Mesenchymal stem cell (in vitro differentiated cells and primary cell): ENCODE data around the gene TRIM4.
"Not testable (repeated sequence)": the region's sequence is repeated elsewhere in the genome, so short reads cannot be mapped to it uniquely, and the experiment has no call there.

Experiments
- DNase-seq: peaks from one replicate; pipeline ENCODE4 v3.0.0-alpha.2; 2013
- H2AFZ ChIP-seq: one replicate; pipeline ENCODE4 v1.6.1; 2013; ENCODE audit warnings: low read depth, mild to moderate bottlenecking, control low read depth, inconsistent platforms, low read length, moderate library complexity
- H2AK5ac ChIP-seq: 2 replicates; pipeline ENCODE4 v1.6.1; 2013; ENCODE audit warnings: low read length, moderate library complexity, mild to moderate bottlenecking, inconsistent platforms; ENCODE audit not compliant: severe bottlenecking
- H2BK120ac ChIP-seq: one replicate; pipeline ENCODE4 v1.6.1; 2013; ENCODE audit warnings: low read depth, mild to moderate bottlenecking, inconsistent platforms, low read length, moderate library complexity
- H2BK12ac ChIP-seq, 2 experiments: one replicate each; pipeline ENCODE4 v1.6.1; 2013; ENCODE audit warnings: inconsistent platforms in 2 of 2, low read length in 2 of 2, mild to moderate bottlenecking in 2 of 2, moderate library complexity in 2 of 2, control low read depth in 1 of 2
- H2BK15ac ChIP-seq: one replicate; pipeline ENCODE4 v1.6.1; 2013; ENCODE audit warnings: mild to moderate bottlenecking, low read depth, inconsistent platforms; ENCODE audit not compliant: poor library complexity, severe bottlenecking
- H2BK5ac ChIP-seq: 2 replicates; pipeline ENCODE4 v1.6.1; 2013; ENCODE audit warnings: low read depth, mild to moderate bottlenecking, low read length, control low read depth, inconsistent platforms; ENCODE audit not compliant: poor library complexity, severe bottlenecking
- H3K14ac ChIP-seq, 2 experiments: one replicate each; pipeline ENCODE4 v1.6.1; 2013; ENCODE audit warnings: inconsistent platforms in 2 of 2, low read length in 2 of 2, control low read depth in 1 of 2, mild to moderate bottlenecking in 1 of 2, moderate library complexity in 1 of 2
- H3K18ac ChIP-seq, 2 experiments: one replicate each; pipeline ENCODE4 v1.6.1; 2013; ENCODE audit warnings: inconsistent platforms in 2 of 2, low read length in 2 of 2, control low read depth in 1 of 2, low read depth in 1 of 2, mild to moderate bottlenecking in 1 of 2
- H3K23ac ChIP-seq, 2 experiments: one replicate each; pipeline ENCODE4 v1.6.1; 2013; ENCODE audit warnings: inconsistent platforms in 2 of 2, low read length in 2 of 2, mild to moderate bottlenecking in 2 of 2, moderate library complexity in 2 of 2, control low read depth in 1 of 2
- H3K27ac ChIP-seq: 2 replicates; pipeline ENCODE4 v1.5.1; 2013; ENCODE audit warnings: mild to moderate bottlenecking, moderate library complexity, low read length, control low read depth, inconsistent platforms; ENCODE audit not compliant: poor library complexity, severe bottlenecking
- H3K27me3 ChIP-seq, 2 experiments: 2 replicates each; pipeline versions ENCODE4 v1.6.1 to v1.7.0; 2013; ENCODE audit warnings: low read length in 2 of 2, mild to moderate bottlenecking in 2 of 2, moderate library complexity in 2 of 2, control low read depth in 1 of 2, inconsistent platforms in 1 of 2; ENCODE audit not compliant: control insufficient read depth in 1 of 2, insufficient read depth in 1 of 2
- H3K36me3 ChIP-seq, 2 experiments: 2 replicates each; pipeline versions ENCODE4 v1.6.1 to v1.7.0; 2013; ENCODE audit warnings: low read length in 2 of 2, control low read depth in 1 of 2, inconsistent platforms in 1 of 2, low read depth in 1 of 2, mild to moderate bottlenecking in 1 of 2; ENCODE audit not compliant: insufficient read depth in 2 of 2, control insufficient read depth in 1 of 2
- H3K4ac ChIP-seq, 2 experiments: one replicate each; pipeline ENCODE4 v1.6.1; 2013; ENCODE audit warnings: inconsistent platforms in 2 of 2, low read length in 2 of 2, mild to moderate bottlenecking in 2 of 2, moderate library complexity in 2 of 2, control low read depth in 1 of 2, low read depth in 1 of 2
- H3K4me1 ChIP-seq: 2 replicates; pipeline ENCODE4 v1.6.1; 2013; ENCODE audit warnings: low read depth, low read length, control low read depth; ENCODE audit not compliant: control insufficient read depth, insufficient read depth
- H3K4me2 ChIP-seq: 2 replicates; pipeline ENCODE4 v1.6.1; 2013; ENCODE audit warnings: low read length, mild to moderate bottlenecking, inconsistent platforms; ENCODE audit not compliant: poor library complexity, severe bottlenecking
- H3K4me3 ChIP-seq, 2 experiments: 2 replicates each; pipeline versions ENCODE4 v1.5.1 to v1.7.0; 2013; ENCODE audit warnings: low read length in 2 of 2, mild to moderate bottlenecking in 2 of 2, control low read depth in 1 of 2, low read depth in 1 of 2; ENCODE audit not compliant: insufficient read depth in 1 of 2
- H3K79me1 ChIP-seq: replicated peaks from 2 replicates; pipeline ENCODE4 v1.6.1; 2013; ENCODE audit warnings: mild to moderate bottlenecking, control low read depth, low read length, inconsistent platforms; ENCODE audit not compliant: poor library complexity, severe bottlenecking
- H3K9ac ChIP-seq: 2 replicates; pipeline ENCODE4 v1.7.0; 2013; ENCODE audit warnings: mild to moderate bottlenecking, low read length, moderate library complexity
- H3K9me3 ChIP-seq: 2 replicates; pipeline ENCODE4 v1.7.0; 2013; ENCODE audit warnings: mild to moderate bottlenecking, low read length; ENCODE audit not compliant: control insufficient read depth
- H4K8ac ChIP-seq: one replicate; pipeline ENCODE4 v1.6.1; 2013; ENCODE audit warnings: inconsistent platforms, mild to moderate bottlenecking, low read length, moderate library complexity
- H4K91ac ChIP-seq: one replicate; pipeline ENCODE4 v1.6.1; 2013; ENCODE audit warnings: mild to moderate bottlenecking, low read length, inconsistent platforms
- WGBS: methylation state at CpG from one replicate; pipeline ENCODE4 v1.1.7; 2013; ENCODE audit warnings: mixed read lengths; 5-methylcytosine and 5-hydroxymethylcytosine counted together

TRIM4 gene

DNA sequence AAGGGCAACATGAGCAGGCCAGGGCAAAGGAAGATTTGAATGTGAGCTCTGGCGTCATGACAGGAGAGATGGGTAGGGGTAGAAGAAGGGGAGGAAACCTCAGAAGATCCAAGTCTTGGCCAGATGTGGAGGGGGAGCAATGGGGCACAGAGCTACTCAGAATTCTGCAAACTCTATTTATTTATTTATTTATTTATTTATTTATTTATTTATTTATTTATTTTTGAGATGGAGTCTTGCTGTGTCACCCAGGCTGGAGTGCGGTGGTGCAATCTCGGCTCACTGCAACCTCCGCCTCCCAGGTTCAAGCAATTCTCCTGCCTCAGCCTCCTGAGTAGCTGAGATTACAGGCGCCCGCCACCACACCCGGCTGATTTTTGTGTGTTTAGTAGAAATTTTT is 35.3 kb upstream of the TRIM4 start:
- H2BK15ac ChIP-seq, H3K36me3 ChIP-seq, H3K14ac ChIP-seq, H2AK5ac ChIP-seq, H2BK120ac ChIP-seq, H3K4me2 ChIP-seq, H3K4me1 ChIP-seq, H3K23ac ChIP-seq, H3K27ac ChIP-seq, H2AFZ ChIP-seq, H3K9me3 ChIP-seq, H3K9ac ChIP-seq, H4K91ac ChIP-seq, H2BK5ac ChIP-seq, H4K8ac ChIP-seq, DNase-seq, H3K79me1 ChIP-seq, H2BK12ac ChIP-seq, H3K4me3 ChIP-seq, H3K4ac ChIP-seq, H3K18ac ChIP-seq: not testable (repeated sequence)
- 93% methylated on average over 4 of the region's 7 CpGs for WGBS
- peaks cover 3 to 43% of the 10 kb centered on the region in 2 experiments for H3K27me3 ChIP-seq

DNA sequence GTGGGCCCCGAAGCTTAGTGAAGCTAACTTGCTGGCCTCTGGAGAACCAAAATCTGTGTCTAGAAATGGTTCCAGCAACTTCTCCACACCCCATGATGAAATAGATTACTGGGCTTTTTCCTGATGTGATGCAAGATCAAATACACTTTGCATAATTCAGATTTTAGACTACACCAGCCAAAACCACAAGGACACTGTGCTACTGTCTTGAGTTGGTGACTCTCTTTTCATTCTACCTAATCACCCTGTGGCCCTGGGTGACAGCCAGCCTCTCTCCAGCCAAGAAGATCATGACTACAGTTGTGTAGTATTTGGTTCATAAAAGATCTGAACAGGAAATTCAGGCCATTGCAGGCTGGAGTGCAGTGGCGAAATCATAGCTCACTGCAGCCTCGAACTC is 34.3 kb upstream of the TRIM4 start:
- peaks cover 4% of the 10 kb centered on the region for H3K9me3 ChIP-seq
- no peak overlapping the region for H2BK15ac ChIP-seq
- no peak overlapping the region for H3K4ac ChIP-seq
- H3K27me3 ChIP-seq: peaks cover 3 to 34% of the 10 kb centered on the region in 2 experiments
- H3K27ac ChIP-seq: no peak overlapping the region
- no peak overlapping the region for H2BK120ac ChIP-seq
- no peaks in the 10 kb centered on the region for H3K4me1 ChIP-seq
- H3K4me3 ChIP-seq: no peak overlapping the region
- no peak overlapping the region for H2BK12ac ChIP-seq
- H3K9ac ChIP-seq: no peak overlapping the region
- H3K4me2 ChIP-seq: no peak overlapping the region
- no peak overlapping the region for H2BK5ac ChIP-seq
- H3K14ac ChIP-seq: no peak overlapping the region
- H3K36me3 ChIP-seq: no peaks in the 10 kb centered on the region
- WGBS: 79% methylated on average over 3 of the region's 3 CpGs
- no peak overlapping the region for H2AFZ ChIP-seq
- no peak overlapping the region for H4K91ac ChIP-seq
- no peak overlapping the region for H3K23ac ChIP-seq
- H2AK5ac ChIP-seq: no peak overlapping the region
- no peaks in the 10 kb centered on the region for H3K79me1 ChIP-seq
- DNase-seq: no peak
- no peak overlapping the region for H4K8ac ChIP-seq
- H3K18ac ChIP-seq: no peak overlapping the region

DNA sequence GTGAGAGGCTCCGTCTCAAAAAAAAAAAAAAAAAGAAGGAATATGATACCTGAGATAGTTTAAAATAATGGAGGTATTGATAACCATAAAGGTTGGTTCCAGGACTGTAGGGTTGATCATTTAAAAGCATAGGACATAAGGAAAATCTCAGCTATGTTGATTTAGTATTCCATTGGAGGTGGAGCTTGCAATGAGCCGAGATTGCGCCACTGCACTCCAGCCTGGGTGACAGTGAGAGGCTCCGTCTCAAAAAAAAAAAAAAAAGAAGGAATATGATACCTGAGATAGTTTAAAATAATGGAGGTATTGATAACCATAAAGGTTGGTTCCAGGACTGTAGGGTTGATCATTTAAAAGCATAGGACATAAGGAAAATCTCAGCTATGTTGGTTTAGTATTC is 33.3 kb upstream of the TRIM4 start:
- not testable (repeated sequence) for H3K9me3 ChIP-seq, H2BK12ac ChIP-seq, H3K23ac ChIP-seq, H3K4me3 ChIP-seq, H3K36me3 ChIP-seq, H3K4ac ChIP-seq, H3K4me2 ChIP-seq, H3K9ac ChIP-seq, H2BK120ac ChIP-seq, H3K4me1 ChIP-seq, H2AK5ac ChIP-seq, H4K91ac ChIP-seq, DNase-seq, H3K27ac ChIP-seq, H3K18ac ChIP-seq, H2BK5ac ChIP-seq, H3K79me1 ChIP-seq, H4K8ac ChIP-seq, H2AFZ ChIP-seq, H3K14ac ChIP-seq, H2BK15ac ChIP-seq
- peaks cover 3 to 33% of the 10 kb centered on the region in 2 experiments for H3K27me3 ChIP-seq
- WGBS: 94% methylated on average over 4 of the region's 4 CpGs

DNA sequence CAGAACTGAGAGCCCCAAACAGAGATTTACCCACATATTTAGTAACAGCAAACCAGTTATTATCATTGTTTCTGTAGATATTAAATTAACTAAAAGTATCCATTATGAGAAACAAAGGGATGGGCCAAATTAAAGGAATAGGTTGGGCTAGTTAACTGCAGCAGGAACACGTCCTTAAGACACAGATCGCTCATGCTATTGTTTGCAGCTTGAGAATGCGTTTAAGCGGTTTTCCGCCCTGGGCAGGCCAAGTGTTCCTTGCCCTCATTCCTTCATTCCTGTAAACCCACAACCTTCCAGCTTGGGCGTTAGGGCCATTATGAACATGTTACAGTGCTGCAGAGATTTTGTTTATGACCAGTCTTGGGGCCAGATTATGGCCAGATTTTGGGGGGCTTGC is 31.5 kb upstream of the TRIM4 start:
- H2BK5ac ChIP-seq, H3K27ac ChIP-seq, H2AFZ ChIP-seq, H4K91ac ChIP-seq, H3K14ac ChIP-seq, DNase-seq, H3K79me1 ChIP-seq, H3K4ac ChIP-seq, H2AK5ac ChIP-seq, H2BK15ac ChIP-seq, H2BK120ac ChIP-seq, H3K23ac ChIP-seq, H3K9ac ChIP-seq, H3K4me1 ChIP-seq, H3K4me3 ChIP-seq, H3K36me3 ChIP-seq, H2BK12ac ChIP-seq, H3K9me3 ChIP-seq, H4K8ac ChIP-seq, H3K4me2 ChIP-seq, H3K18ac ChIP-seq: not testable (repeated sequence)
- WGBS: 86% methylated on average over 5 of the region's 6 CpGs
- H3K27me3 ChIP-seq: peaks cover 3 to 23% of the 10 kb centered on the region in 2 experiments
